Esophagus squamous epithelium (tissue), 5 donors: ENCODE measurements around the gene ERC1. TPM values are rescaled to one million over a fixed set of nuclear protein-coding genes. Genes with fewer than 3 reads are reported as not detected.

ENCODE experiments used
- DNase-seq: peaks from one replicate; lab custom pipeline; 2025; lab: John Stamatoyannopoulos, UW
- H3K27ac ChIP-seq, 4 donors: fragments of 200-600 bp; sonication (generic); one replicate each; pipeline ENCODE4 v1.5.1; 2016 to 2019; ENCODE audit warnings: mild to moderate bottlenecking in 1 of 4
- H3K27me3 ChIP-seq, 4 donors: fragments of 200-600 bp; sonication (generic); 1 replicate in 3 of 4; 2 replicates in 1 of 4; pipeline versions ENCODE4 v1.5.1 to v1.6.0; 2017 to 2021; ENCODE audit warnings: antibody characterized with exemption in 1 of 4
- H3K36me3 ChIP-seq, 3 donors: fragments of 200-600 bp; sonication (generic); one replicate each; pipeline ENCODE4 v1.5.1; 2016 to 2019
- H3K4me1 ChIP-seq, 3 donors: fragments of 200-600 bp; sonication (generic); one replicate each; pipeline ENCODE4 v1.5.1; 2017 to 2019
- H3K4me3 ChIP-seq, 4 donors: fragments of 200-600 bp; sonication (generic); 1 replicate in 3 of 4; 2 replicates in 1 of 4; pipeline ENCODE4 v1.5.1; 2016 to 2019; ENCODE audit warnings: mild to moderate bottlenecking in 2 of 4, moderate library complexity in 1 of 4
- H3K9me3 ChIP-seq, 3 donors: fragments of 200-600 bp; sonication (generic); one replicate each; pipeline ENCODE4 v1.5.1; 2016 to 2019
- POLR2A ChIP-seq, 4 donors: fragments of 450-650 bp; IDR thresholded peaks; one replicate each; pipeline ENCODE4 v1.6.1; 2017; ENCODE audit warnings: antibody characterized with exemption in 4 of 4, mild to moderate bottlenecking in 4 of 4, moderate library complexity in 3 of 4
- WGBS, 2 donors: methylation state at CpG; one replicate each; pipeline ENCODE4 v1.1.5; 2018; 5-methylcytosine and 5-hydroxymethylcytosine counted together
- intact Hi-C: fragments of 100-400 bp; cut with DNase I; formaldehyde crosslinking; loops from one replicate; pipeline ENCODE4 v1.15.0; 2022
- total RNA-seq, 4 donors: library from RNA; depleted of rRNA; stranded (reverse); fragments of >200 nt; gene quantifications; one replicate each; pipeline ENCODE4 v1.1.0, GENCODE V29; 2016
- TF ChIP-seq, protein P1 (sequence below), 6 experiments: fragments of 450-650 bp in 4 of 6; fragments of 200-600 bp in 2 of 6; sonication (generic) in 2 of 6; IDR thresholded peaks; one replicate each; pipeline ENCODE4 v1.5.1; 2016 to 2019; ENCODE audit warnings: antibody characterized with exemption in 6 of 6, mild to moderate bottlenecking in 4 of 6, moderate library complexity in 4 of 6
- donor health status: DM: yes; HTN: yes; CAD: no.

ERC1 gene
- total RNA-seq, 4 donors from 2014 or later: 19.0 to 50.7 (median 37.5) TPM

DNA sequence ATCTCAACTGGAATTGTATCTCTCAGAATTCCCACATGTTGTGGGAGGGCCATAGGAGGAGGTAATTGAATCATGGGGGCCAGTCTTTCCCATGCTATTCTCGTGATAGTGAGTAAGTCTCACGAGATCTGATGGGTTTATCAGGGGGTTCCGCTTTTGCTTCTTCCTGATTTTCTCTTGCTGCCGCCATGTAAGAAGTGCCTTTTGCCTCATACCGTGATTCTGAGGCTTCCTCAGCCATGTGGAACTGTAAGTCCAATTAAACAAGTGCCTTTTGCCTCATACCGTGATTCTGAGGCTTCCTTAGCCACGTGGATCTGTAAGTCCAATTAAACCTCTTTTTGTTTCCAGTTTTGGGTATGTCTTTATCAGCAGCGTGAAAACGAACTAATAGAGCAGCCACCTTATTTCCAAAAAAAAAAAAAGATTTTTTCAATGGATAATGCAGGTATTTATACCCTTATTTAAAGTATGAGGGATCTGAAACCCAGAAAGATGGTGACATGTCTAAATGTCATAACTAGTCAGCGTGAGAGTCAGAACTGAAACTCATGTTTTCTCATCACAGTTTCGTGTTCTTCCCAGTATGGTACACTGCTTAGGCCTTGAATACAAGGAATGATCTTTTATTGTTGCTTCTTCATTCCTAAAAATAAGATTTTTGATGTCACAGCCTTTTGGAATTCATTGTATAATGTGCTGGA, 89.6 kb downstream of the ERC1 start:
- no peak overlapping the region for H3K4me3 ChIP-seq
- 80 to 81% methylated on average over 11 of the region's 11 CpGs for WGBS, 2 donors
- no peaks in the 10 kb centered on the region for H3K36me3 ChIP-seq
- no peaks in the 10 kb centered on the region for H3K27me3 ChIP-seq
- H3K9me3 ChIP-seq: no peaks in the 10 kb centered on the region
- no peak overlapping the region for H3K27ac ChIP-seq
- no peak for TF ChIP-seq POLR2A (IDR thresholded peaks at IDR 0.05)
- TF ChIP-seq, protein P1, sequence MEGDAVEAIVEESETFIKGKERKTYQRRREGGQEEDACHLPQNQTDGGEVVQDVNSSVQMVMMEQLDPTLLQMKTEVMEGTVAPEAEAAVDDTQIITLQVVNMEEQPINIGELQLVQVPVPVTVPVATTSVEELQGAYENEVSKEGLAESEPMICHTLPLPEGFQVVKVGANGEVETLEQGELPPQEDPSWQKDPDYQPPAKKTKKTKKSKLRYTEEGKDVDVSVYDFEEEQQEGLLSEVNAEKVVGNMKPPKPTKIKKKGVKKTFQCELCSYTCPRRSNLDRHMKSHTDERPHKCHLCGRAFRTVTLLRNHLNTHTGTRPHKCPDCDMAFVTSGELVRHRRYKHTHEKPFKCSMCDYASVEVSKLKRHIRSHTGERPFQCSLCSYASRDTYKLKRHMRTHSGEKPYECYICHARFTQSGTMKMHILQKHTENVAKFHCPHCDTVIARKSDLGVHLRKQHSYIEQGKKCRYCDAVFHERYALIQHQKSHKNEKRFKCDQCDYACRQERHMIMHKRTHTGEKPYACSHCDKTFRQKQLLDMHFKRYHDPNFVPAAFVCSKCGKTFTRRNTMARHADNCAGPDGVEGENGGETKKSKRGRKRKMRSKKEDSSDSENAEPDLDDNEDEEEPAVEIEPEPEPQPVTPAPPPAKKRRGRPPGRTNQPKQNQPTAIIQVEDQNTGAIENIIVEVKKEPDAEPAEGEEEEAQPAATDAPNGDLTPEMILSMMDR (IDR thresholded peaks at IDR 0.05): no peak
- intact Hi-C loops: no loop called here
- DNase-seq: no peak
- H3K4me1 ChIP-seq: peaks cover 0 to 8% (median 4%) of the 10 kb centered on the region in 3 donors

DNA sequence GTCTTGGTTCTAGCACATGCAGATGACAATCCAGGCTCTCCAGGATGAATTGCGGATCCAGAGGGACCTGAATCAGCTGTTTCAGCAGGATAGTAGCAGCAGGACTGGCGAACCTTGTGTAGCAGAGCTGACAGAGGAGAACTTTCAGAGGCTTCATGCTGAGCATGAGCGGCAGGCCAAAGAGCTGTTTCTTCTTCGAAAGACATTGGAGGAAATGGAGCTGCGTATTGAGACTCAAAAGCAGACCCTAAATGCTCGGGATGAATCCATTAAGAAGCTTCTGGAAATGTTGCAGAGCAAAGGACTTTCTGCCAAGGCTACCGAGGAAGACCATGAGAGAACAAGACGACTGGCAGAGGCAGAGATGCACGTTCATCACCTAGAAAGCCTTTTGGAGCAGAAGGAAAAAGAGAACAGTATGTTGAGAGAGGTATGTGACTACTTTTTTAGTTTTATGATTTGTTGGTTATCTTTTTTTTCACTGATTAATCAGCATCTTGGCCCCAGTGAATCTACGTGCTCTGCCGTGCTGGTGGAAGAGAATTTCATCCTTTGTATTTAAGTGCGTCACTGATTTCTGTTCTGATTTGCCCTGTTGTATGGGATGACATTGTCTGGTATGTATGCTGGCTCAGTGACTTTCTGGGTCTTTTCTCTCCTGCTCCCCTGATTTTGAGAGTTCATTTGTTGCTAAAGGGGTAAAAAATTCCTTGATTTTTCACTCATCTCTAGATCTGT, 92.3 kb downstream of the ERC1 start:
- Histone ChIP-seq H3K36me3 (no peaks in the 10 kb centered on the region), H3K27me3 (no peaks in the 10 kb centered on the region), H3K27ac (peak overlapping the region; percentile 23 to 53 (median 33)), H3K4me1 (peaks cover 0 to 4% (median 0%) of the 10 kb centered on the region in 3 donors), H3K9me3 (no peaks in the 10 kb centered on the region), H3K4me3 (no peak overlapping the region)
- no peak for TF ChIP-seq POLR2A (IDR thresholded peaks at IDR 0.05)
- TF ChIP-seq, protein P1 (IDR thresholded peaks at IDR 0.05): no peak
- no peak for DNase-seq
- 58 to 67% methylated on average over 11 to 12 of the region's 12 CpGs for WGBS, 2 donors
- intact Hi-C loops: no loop called here

DNA sequence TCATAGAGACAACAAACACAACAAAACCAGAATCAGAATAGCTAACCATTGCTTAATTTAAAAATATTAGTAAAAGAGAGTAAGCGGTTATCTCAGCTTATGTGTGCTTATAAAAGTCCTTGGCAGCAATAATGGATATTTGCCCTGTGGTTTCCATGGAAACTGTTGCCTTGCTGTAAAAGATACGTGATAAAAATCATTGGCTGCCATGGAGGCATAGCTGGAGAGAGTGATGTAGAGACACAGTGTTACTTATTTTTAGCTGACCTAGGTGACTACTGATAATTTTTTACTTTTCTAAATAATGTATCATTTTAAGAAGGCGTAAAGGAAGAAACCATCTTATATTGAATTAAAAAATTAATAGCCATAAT, 92.9 kb downstream of the ERC1 start:
- Histone ChIP-seq H3K27me3 (no peaks in the 10 kb centered on the region), H3K4me3 (no peak overlapping the region), H3K36me3 (no peaks in the 10 kb centered on the region), H3K4me1 (peaks cover 0 to 4% (median 0%) of the 10 kb centered on the region in 3 donors), H3K9me3 (no peaks in the 10 kb centered on the region), H3K27ac (peak overlapping the region; percentile 23 to 53 (median 33))
- no peak for DNase-seq
- TF ChIP-seq, protein P1 (IDR thresholded peaks at IDR 0.05): no peak
- no peak for TF ChIP-seq POLR2A (IDR thresholded peaks at IDR 0.05)
- intact Hi-C loops: no loop called here
- WGBS, 2 donors: 42 to 56% methylated on average over 3 of the region's 3 CpGs

DNA sequence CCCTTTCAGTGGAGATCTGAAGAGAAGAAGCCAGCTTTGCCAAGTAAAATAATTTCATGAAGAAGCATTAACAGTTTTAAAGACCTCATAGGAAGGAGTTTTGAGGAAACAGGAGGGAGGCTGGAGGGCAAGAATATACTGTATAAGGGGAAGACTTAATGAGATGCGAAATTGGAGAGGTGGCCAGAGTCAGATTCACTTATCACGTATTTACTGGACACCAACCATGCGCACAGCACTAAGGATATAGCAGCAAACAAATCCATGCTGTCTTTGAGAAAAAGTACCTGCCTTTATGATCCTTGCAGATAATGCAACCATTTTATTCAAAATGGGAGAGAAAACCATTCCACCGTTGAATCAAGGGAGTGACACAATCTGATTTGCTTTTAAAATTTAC, 100.3 kb downstream of the ERC1 start:
- DNase-seq: no peak
- intact Hi-C loops: no loop called here
- Histone ChIP-seq H3K4me3 (no peak overlapping the region), H3K9me3 (no peaks in the 10 kb centered on the region), H3K4me1 (peaks cover 0 to 26% (median 0%) of the 10 kb centered on the region in 3 donors), H3K27ac (no peak overlapping the region), H3K27me3 (no peaks in the 10 kb centered on the region), H3K36me3 (no peaks in the 10 kb centered on the region)
- WGBS, 2 donors: 52 to 67% methylated on average over 4 of the region's 4 CpGs
- TF ChIP-seq, protein P1 (IDR thresholded peaks at IDR 0.05): no peak
- TF ChIP-seq POLR2A (IDR thresholded peaks at IDR 0.05): no peak

DNA sequence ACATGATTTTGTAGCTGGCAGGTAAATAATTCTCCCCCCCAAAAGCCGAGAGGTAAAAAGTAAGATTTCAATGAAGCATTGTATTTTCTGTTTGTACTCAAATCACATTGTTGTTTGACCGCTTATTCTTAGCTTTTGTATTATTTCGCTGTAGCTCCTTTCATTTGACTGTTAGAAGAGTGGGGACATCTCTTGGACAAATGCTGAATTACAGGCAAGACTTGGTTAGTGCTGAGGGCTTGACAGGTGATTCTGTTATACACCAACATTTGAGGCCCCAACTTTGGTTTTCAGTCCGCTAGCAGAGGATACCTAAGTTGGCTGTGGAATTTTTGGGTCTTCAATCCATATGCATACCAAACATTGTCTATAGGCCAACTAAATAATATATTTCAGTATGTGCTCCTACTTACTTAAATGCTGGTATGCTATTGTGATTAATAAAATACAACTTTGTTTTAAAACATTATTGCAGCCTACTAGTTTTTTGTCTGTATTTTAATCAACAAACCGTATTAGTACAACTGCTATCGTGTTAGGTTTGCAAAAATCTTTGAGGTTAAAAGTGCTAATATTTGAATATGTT, 102.2 kb downstream of the ERC1 start:
- Histone ChIP-seq H3K9me3 (no peaks in the 10 kb centered on the region), H3K4me3 (no peak overlapping the region), H3K27me3 (no peaks in the 10 kb centered on the region), H3K27ac (no peak overlapping the region), H3K36me3 (no peaks in the 10 kb centered on the region), H3K4me1 (peaks cover 0 to 26% (median 0%) of the 10 kb centered on the region in 3 donors)
- WGBS, 2 donors: 31 to 33% methylated on average over 6 of the region's 6 CpGs
- DNase-seq: no peak
- intact Hi-C loops: no loop called here
- TF ChIP-seq, protein P1 (IDR thresholded peaks at IDR 0.05): peak; percentile 28 to 71 (median 64)
- no peak for TF ChIP-seq POLR2A (IDR thresholded peaks at IDR 0.05)
